GM12878 (cell line): ENCODE measurements around the gene PPP1R7. TPM values are rescaled to one million over a fixed set of nuclear protein-coding genes. Genes with fewer than 3 reads are reported as not detected.

Experiments used
- ATAC-seq: fragments of 200-7000 bp; cut with Tn5 transposase; 3 replicates; pipeline ENCODE4 v1.9.1; 2020; ENCODE audit warnings: mild to moderate bottlenecking, moderate library complexity
- BruUV-seq: library from RNA; stranded (reverse); fragments of 400-500 nt; replicated peaks from 2 replicates; lab custom pipeline; 2021; lab: Mats Ljungman, UMichigan
- CTCF ChIA-PET: fragments of 300-600 bp; sonication (Branson Sonifier 250); formaldehyde crosslinking; extraction: SDS; loops from one replicate; lab custom pipeline; 2021; ENCODE audit warnings: inconsistent platforms; lab: Yijun Ruan, JAX
- POLR2A ChIA-PET: fragments of 350-600 bp; formaldehyde crosslinking; extraction: SDS; loops from one replicate; lab custom pipeline; 2021; ENCODE audit warnings: inconsistent platforms; lab: Charles Lee
- RAD21 ChIA-PET: fragments of 300-600 bp; sonication (Branson Sonifier 250); formaldehyde crosslinking; loops from one replicate; lab custom pipeline; 2023; ENCODE audit warnings: antibody characterized with exemption; ENCODE audit not compliant: unreplicated experiment; lab: Charles Lee
- SMC1A ChIA-PET: fragments of 300-600 bp; sonication (Branson Sonifier 250); formaldehyde crosslinking; loops from one replicate; lab custom pipeline; 2023; ENCODE audit not compliant: unreplicated experiment, uncharacterized antibody; lab: Charles Lee
- DNase-seq: peaks from one replicate; pipeline ENCODE4 v3.0.0-alpha.2; 2011; ENCODE audit warnings: low read depth, low spot score
- FAIRE-seq: peaks from 3 replicates; lab custom pipeline; 2011; peaks lifted over from hg19 to GRCh38; lab: Jason Lieb, UNC
- H2AFZ ChIP-seq: 2 replicates; pipeline ENCODE4 v1.6.0; 2011; ENCODE audit warnings: low read depth, low read length, control low read depth; ENCODE audit not compliant: control insufficient read depth
- H3K27ac ChIP-seq: 2 replicates; pipeline ENCODE4 v1.5.1; 2011; ENCODE audit warnings: control low read depth; ENCODE audit not compliant: control insufficient read depth, insufficient read depth
- H3K27me3 ChIP-seq, 2 experiments: replicated peaks in 1 of 2; 2 replicates each; pipeline versions ENCODE4 v1.6.0 to v1.6.1; 2011; ENCODE audit warnings: low read length in 1 of 2; ENCODE audit not compliant: control insufficient read depth in 2 of 2, insufficient read depth in 2 of 2
- H3K36me3 ChIP-seq, 2 experiments: 2 replicates each; pipeline ENCODE4 v1.5.1; 2011; ENCODE audit warnings: low read length in 1 of 2; ENCODE audit not compliant: control insufficient read depth in 2 of 2, insufficient read depth in 2 of 2
- H3K4me1 ChIP-seq: 2 replicates; pipeline ENCODE4 v1.6.1; 2011; ENCODE audit warnings: mild to moderate bottlenecking, low read length, moderate library complexity, mixed read lengths; ENCODE audit not compliant: control insufficient read depth, insufficient read depth
- H3K4me2 ChIP-seq: 2 replicates; pipeline ENCODE4 v1.6.0; 2011; ENCODE audit warnings: control low read depth; ENCODE audit not compliant: control insufficient read depth, insufficient read depth
- H3K4me3 ChIP-seq: fragments of 200-600 bp; sonication (generic); 2 replicates; pipeline ENCODE4 v1.5.1; 2016
- H3K79me2 ChIP-seq: 2 replicates; pipeline ENCODE4 v1.6.0; 2011; ENCODE audit warnings: low read length; ENCODE audit not compliant: control insufficient read depth, insufficient read depth
- H3K9ac ChIP-seq: 2 replicates; pipeline ENCODE4 v1.8.0; 2011; ENCODE audit warnings: low read length, control low read depth, mixed read lengths; ENCODE audit not compliant: control insufficient read depth, insufficient read depth
- H3K9me3 ChIP-seq: replicated peaks from 3 replicates; pipeline ENCODE4 v1.5.1; 2011; ENCODE audit warnings: mild to moderate bottlenecking, low read length; ENCODE audit not compliant: control insufficient read depth, insufficient read depth
- H4K20me1 ChIP-seq: 2 replicates; pipeline ENCODE4 v1.6.0; 2011; ENCODE audit not compliant: control insufficient read depth, insufficient read depth
- CHD1 ChIP-seq: IDR thresholded peaks from 2 replicates; pipeline ENCODE4 v1.6.1; 2012; ENCODE audit warnings: low read depth, low read length, improper control_type of control experiment
- E2F8 ChIP-seq: fragments of 450-650 bp; IDR thresholded peaks from 2 replicates; pipeline ENCODE4 v1.6.1; 2018; ENCODE audit warnings: mild to moderate bottlenecking, low read depth, moderate library complexity; ENCODE audit not compliant: partially characterized antibody
- EGR1 ChIP-seq, 2 experiments: IDR thresholded peaks; 1 replicate in 1 of 2; 2 replicates in 1 of 2; pipeline ENCODE4 v1.6.1; 2011 to 2012; ENCODE audit warnings: low read depth in 2 of 2, low read length in 2 of 2, borderline replicate concordance in 1 of 2, mild to moderate bottlenecking in 1 of 2, moderate library complexity in 1 of 2
- HCFC1 ChIP-seq: fragments of 150-350 bp; IDR thresholded peaks from 2 replicates; pipeline ENCODE4 v1.6.1; 2014; ENCODE audit warnings: low read length
- IKZF1 ChIP-seq: fragments of 450-650 bp; conservative IDR thresholded peaks from 2 replicates; pipeline ENCODE4 v1.6.1; 2017; ENCODE audit warnings: antibody characterized with exemption, mild to moderate bottlenecking
- KLF5 ChIP-seq: fragments of 450-650 bp; IDR thresholded peaks from 2 replicates; pipeline ENCODE4 v1.6.1; 2014; ENCODE audit warnings: mild to moderate bottlenecking; ENCODE audit not compliant: partially characterized antibody
- PKNOX1 ChIP-seq: fragments of 450-650 bp; IDR thresholded peaks from 2 replicates; pipeline ENCODE4 v1.6.1; 2016; ENCODE audit warnings: mild to moderate bottlenecking
- RELA ChIP-seq: fragments of 450-650 bp; IDR thresholded peaks from 2 replicates; pipeline ENCODE4 v1.8.0; 2014; ENCODE audit warnings: borderline replicate concordance; ENCODE audit not compliant: partially characterized antibody
- RFX5 ChIP-seq: IDR thresholded peaks from 2 replicates; pipeline ENCODE4 v1.6.1; 2011; ENCODE audit warnings: low read depth, low read length, improper control_type of control experiment
- TCF12 ChIP-seq: IDR thresholded peaks from 2 replicates; pipeline ENCODE4 v1.6.1; 2011; ENCODE audit warnings: low read depth, mild to moderate bottlenecking, low read length
- ZBED1 ChIP-seq: IDR thresholded peaks from 2 replicates; pipeline ENCODE4 v1.6.1; 2016; ENCODE audit warnings: borderline replicate concordance
- ZNF592 ChIP-seq: fragments of 450-650 bp; IDR thresholded peaks from 2 replicates; pipeline ENCODE4 v1.6.1; 2017; ENCODE audit warnings: mild to moderate bottlenecking, moderate library complexity
- WGBS: methylation state at CpG from one replicate; pipeline ENCODE4 v1.1.6; 2016; ENCODE audit warnings: low lambda C conversion rate; ENCODE audit not compliant: insufficient replicate concordance, insufficient coverage; ENCODE audit errors: missing lambda C conversion rate; 5-methylcytosine and 5-hydroxymethylcytosine counted together
- in situ Hi-C: fragments of 300-500 bp; cut with MboI; formaldehyde crosslinking; loops from 9 replicates; pipeline ENCODE4 v1.14.3; 2018; ENCODE audit warnings: mixed read lengths
- intact Hi-C: fragments of 100-400 bp; cut with micrococcal nuclease; formaldehyde crosslinking; loops from one replicate; pipeline ENCODE4 v1.14.2; 2022; ENCODE audit not compliant: unreplicated experiment
- polyA plus RNA-seq, 11 experiments: library from polyadenylated mRNA; depleted of rRNA in 4 of 11; unstranded in 6 of 11; stranded (reverse) in 5 of 11; fragments of >200 nt; fragmentation: Nextera tagmentation in 4 of 11; fragmentation: Illumina TruSeq in 1 of 11; extraction: Ambion mirVana in 4 of 11; extraction: Trizol in 1 of 11; gene quantifications; 1 replicate in 1 of 11; 2 replicates in 10 of 11; pipeline versions ENCODE4 v1.2.1 to v1.2.3, GENCODE V29; 2011 to 2016; ENCODE audit warnings: inconsistent platforms in 2 of 11, missing spikeins in 2 of 11, low read depth in 1 of 11
- total RNA-seq, 4 experiments: library from RNA; depleted of rRNA in 3 of 4; stranded (reverse); fragments of >200 nt in 3 of 4; fragmentation: Illumina TruSeq in 1 of 4; extraction: Trizol in 1 of 4; gene quantifications; 2 replicates each; pipeline versions ENCODE4 v1.2.1 to v1.2.3, GENCODE V29; 2013 to 2021

PPP1R7 gene
- total and polyA plus RNA-seq, 10 of the 15 experiments (the other 5 are each of a cell fraction or from before 2014, with no cell fraction given), result 78.5 to 174 (median 93.7) TPM

- Histone ChIP-seq H3K36me3 (peaks cover 1 to 6% of the 10 kb centered on the region in 2 experiments; a peak in 3 of 4 replicates), H3K27ac (no peak overlapping the region), H3K79me2 (no peaks in the 10 kb centered on the region), H3K9me3 (no peaks in the 10 kb centered on the region), H3K4me3 (no peak overlapping the region), H3K27me3 (no peaks in the 10 kb centered on the region), H4K20me1 (no peaks in the 10 kb centered on the region), H3K4me1 (no peaks in the 10 kb centered on the region), H2AFZ (no peak overlapping the region), H3K9ac (no peak overlapping the region), H3K4me2 (no peak overlapping the region)
- DNase-seq (no peak), FAIRE-seq (no peak), ATAC-seq (no peak)
- RAD21 ChIA-PET, result no interaction called here
- POLR2A ChIA-PET, result no interaction called here
- BruUV-seq, result no TSS peak
- CTCF ChIA-PET, result no interaction called here
- in situ Hi-C loops, result no loop called here
- SMC1A ChIA-PET, result no interaction called here
- intact Hi-C loops, result no loop called here
- 97% methylated on average over 12 of the region's 12 CpGs for WGBS
- TF ChIP-seq KLF5, result no peak
- TF ChIP-seq ZBED1, result no peak
- TF ChIP-seq RELA, result no peak
- TF ChIP-seq HCFC1, result no peak
- TF ChIP-seq EGR1 (IDR thresholded peaks at IDR 0.05; ENCODE audit: borderline replicate concordance in 1 of 2, low read depth in 2 of 2, low read length in 2 of 2), result no peak
- TF ChIP-seq IKZF1, result no peak
- no peak for TF ChIP-seq RFX5
- TF ChIP-seq PKNOX1, result no peak
- no peak for TF ChIP-seq ZNF592
- no peak for TF ChIP-seq CHD1
- no peak for TF ChIP-seq TCF12
- TF ChIP-seq E2F8, result no peak
Observed at GRCh38 chr2:241177526-241178334, 27.5 kb downstream of the PPP1R7 start.
